ENCODE results near the gene HSD11B1.

The HSD11B1 gene

GRCh38 chr1:209721323-209721722, 16.7 kb downstream of the HSD11B1 start:
- DNase-seq (ENCODE audit: low read depth, low spot score), result no peak
- no peak for TF ChIP-seq CTCF (IDR thresholded peaks at IDR 0.05; ENCODE audit: low read depth, low read length)
- in situ Hi-C loops (cut with HindIII; ENCODE audit: low sequenced_read_pairs), result no loop called here
- no peak overlapping the region for H3K4me3 ChIP-seq (ENCODE audit: low read depth, low read length)

GRCh38 chr1:209723265-209723664, 18.6 kb downstream of the HSD11B1 start:
- no peak for DNase-seq (ENCODE audit: low read depth, low spot score)
- TF ChIP-seq CTCF (IDR thresholded peaks at IDR 0.05; ENCODE audit: low read depth, low read length), result no peak
- no peak overlapping the region for H3K4me3 ChIP-seq (ENCODE audit: low read depth, low read length)
- in situ Hi-C loops (cut with HindIII; ENCODE audit: low sequenced_read_pairs), result no loop called here

GRCh38 chr1:209723756-209724693, 19.4 kb downstream of the HSD11B1 start:
- no peak for DNase-seq (ENCODE audit: low read depth, low spot score)
- no peak for TF ChIP-seq CTCF (IDR thresholded peaks at IDR 0.05; ENCODE audit: low read depth, low read length)
- no peak overlapping the region for H3K4me3 ChIP-seq (ENCODE audit: low read depth, low read length)
- in situ Hi-C loops (cut with HindIII; ENCODE audit: low sequenced_read_pairs), result no loop called here

GRCh38 chr1:209727286-209727685, 22.6 kb downstream of the HSD11B1 start:
- H3K4me3 ChIP-seq (ENCODE audit: low read depth, low read length), result no peak overlapping the region
- TF ChIP-seq CTCF (IDR thresholded peaks at IDR 0.05; ENCODE audit: low read depth, low read length), result no peak
- in situ Hi-C loops (cut with HindIII; ENCODE audit: low sequenced_read_pairs), result no loop called here
- DNase-seq (ENCODE audit: low read depth, low spot score), result no peak

GRCh38 chr1:209727785-209728184, 23.1 kb downstream of the HSD11B1 start:
- no peak overlapping the region for H3K4me3 ChIP-seq (ENCODE audit: low read depth, low read length)
- in situ Hi-C loops (cut with HindIII; ENCODE audit: low sequenced_read_pairs), result no loop called here
- TF ChIP-seq CTCF (IDR thresholded peaks at IDR 0.05; ENCODE audit: low read depth, low read length), result no peak
- DNase-seq (ENCODE audit: low read depth, low spot score), result no peak

GRCh38 chr1:209728466-209728865, 23.8 kb downstream of the HSD11B1 start:
- no peak for TF ChIP-seq CTCF (IDR thresholded peaks at IDR 0.05; ENCODE audit: low read depth, low read length)
- no peak overlapping the region for H3K4me3 ChIP-seq (ENCODE audit: low read depth, low read length)
- in situ Hi-C loops (cut with HindIII; ENCODE audit: low sequenced_read_pairs), result no loop called here
- DNase-seq (ENCODE audit: low read depth, low spot score), result no peak

All from astrocyte of the spinal cord (primary cell).